Measurements from ENCODE around the gene PROX1.
"Not testable (repeated sequence)": the region's sequence is repeated elsewhere in the genome, so short reads cannot be mapped to it uniquely, and the experiment has no call there.

The PROX1 gene

DNA sequence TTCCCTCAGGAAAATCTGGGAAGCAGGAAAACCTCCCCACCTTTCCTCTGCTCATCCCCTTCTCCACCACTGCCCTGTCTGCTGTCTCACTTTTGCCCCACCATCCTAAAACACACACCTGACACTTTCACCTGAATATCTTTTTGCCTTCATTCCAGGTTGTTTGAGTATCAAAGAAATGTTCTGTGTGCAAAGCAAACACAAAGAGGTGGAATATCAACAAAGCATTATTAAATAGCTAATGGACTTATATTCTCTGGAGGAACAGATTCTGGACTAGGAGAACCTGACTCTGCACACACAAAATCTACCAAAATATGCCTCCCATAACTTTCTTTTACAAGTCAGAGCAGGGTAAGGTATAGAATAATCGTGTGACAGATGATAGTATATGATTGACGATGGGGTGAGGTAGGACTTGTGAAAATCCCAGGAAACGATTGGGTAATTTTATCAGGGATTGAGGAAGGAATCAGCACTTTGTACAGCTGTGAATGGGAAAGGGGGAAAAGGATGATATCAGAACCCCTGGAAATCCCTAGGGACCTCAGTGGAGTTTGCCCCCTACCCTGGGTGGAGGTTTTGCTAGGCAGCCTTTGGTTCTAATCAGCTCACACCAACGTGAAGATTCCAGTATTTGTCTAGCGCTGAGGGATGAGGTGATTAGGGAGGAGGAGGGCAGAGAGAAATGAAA, 87.7 kb downstream of the PROX1 start:
- DNase-seq = no peak

DNA sequence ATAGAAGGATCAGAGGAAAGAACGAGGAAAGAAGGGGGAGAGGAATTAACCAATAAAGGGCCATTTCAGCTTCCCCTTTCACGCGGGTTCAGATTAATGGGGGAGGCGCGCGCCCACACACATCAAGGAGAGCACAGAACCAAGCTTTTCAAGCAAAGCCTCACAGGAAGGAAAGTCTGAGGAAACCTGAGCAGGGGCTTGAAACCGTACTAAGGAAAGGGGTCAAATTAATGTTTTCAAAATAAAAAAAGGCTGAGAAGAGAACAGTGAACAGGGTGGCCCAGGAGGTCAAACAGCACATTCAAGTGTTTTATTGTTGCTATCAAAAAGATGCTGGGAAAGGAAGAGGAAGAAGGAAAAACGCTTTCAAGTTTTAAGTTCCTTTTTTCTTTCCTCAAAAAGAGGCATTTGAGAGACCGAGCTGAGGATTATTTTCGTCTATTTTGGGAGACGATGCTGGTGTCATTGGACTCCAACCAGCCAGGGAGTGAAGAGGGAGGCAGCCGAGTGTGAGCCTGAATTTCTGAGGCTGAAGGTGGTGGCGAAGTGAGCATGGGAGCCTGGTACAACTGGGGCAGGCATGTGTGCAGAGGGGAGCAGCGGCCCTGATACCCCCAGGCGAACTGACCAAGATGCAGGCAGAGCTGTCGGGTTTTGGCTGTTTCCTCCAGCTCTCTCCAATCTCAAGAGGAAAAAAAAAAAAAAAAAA, 88.4 kb downstream of the PROX1 start:
- DNase-seq = no peak

DNA sequence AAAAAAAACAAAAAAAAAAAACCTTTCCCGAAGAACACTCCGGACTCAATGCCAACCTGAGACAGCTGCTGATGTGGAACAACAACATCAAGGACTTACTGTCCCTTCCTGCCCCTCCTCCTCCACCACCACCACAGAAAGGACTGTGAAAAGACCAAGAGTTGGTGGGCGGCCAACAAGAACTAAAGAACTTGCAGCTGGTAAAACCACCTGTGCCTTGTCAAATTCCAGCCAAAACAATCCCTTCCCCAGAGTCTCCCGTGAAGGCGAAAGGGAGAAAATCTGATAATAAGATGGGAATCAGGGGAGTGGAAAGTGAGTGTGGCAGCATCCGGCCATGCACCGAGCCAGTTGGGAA, 88.9 kb downstream of the PROX1 start:
- no peak for DNase-seq

DNA sequence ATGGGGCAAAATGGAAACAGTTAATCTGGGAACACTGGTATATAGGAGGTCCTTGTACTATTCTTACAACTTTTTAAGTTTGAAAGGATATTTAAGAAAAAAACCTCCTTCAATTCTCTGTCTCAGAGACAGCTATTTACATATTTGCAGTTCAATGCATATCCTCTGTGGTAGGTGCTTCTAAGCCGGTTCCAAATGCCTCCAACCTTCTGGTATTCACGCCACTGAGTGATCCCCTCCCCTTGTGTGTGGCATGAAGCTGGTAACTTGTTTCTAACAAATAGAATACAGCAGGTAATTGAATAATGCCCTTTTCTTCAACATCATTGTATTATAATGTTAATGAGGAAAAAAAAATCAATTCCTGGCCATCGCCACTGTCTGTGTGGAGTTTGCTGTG, 91.2 kb downstream of the PROX1 start:
- no peak for DNase-seq

DNA sequence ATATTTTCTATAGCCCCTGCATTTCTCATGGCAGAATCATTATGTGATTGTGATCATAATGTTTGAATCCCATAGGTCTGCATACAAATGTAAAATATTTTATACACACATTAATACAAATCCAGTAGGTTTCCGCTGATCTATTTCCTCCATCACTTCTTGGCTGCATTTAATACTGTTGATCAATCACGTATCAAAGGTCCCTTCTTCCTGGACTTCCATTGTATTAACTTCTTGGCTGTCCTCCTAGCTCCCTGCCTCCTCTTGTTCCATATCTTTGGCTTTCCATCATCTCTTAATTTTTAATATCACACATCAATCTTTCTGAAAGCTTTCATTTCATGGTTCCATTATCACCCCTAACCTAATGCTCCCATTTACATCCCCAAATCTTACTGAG, 97.6 kb downstream of the PROX1 start:
- no peak for DNase-seq

DNA sequence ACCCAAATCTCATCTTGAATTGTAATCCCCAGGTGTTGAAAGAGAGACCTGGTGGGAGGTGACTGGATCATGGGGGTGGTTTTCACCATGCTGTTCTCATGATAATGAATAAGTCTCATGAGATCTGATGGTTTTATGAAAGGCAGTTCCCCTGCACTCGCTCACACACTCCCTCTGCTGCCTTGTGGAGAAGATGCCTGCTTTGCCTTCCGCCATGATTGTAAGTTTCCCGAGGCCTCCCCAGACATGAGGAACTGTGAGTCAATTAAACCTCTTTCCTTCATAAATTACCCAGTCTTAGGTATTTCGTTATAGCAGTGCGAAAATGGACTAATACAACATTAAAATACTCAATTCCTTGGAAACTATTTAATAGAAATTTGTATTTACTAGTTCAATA, 99.2 kb downstream of the PROX1 start:
- DNase-seq = no peak

DNA sequence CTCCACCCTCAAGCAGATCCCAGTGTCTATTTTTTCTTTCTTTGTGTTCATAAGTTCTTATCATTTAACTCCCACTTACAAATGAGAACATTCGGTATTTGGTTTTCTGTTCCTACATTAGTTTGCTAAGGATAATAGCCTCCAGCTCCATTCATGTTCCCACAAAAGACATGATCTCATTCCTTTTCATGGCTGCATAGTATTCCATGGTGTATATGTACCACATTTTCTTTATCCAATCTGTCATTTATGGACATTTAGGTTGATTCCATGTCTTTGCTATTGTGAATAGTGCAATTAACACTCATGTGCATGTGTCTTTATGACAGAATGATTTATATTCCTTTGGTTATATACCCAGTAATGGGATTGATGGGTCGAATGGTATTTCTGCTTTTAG, 101.2 kb downstream of the PROX1 start:
- DNase-seq = not testable (repeated sequence)

Measured in activated CD4-positive, CD25-positive, alpha-beta regulatory T cell (primary cell).